ENCODE measurements around the gene KMT2C. TPM values are rescaled to one million over a fixed set of nuclear protein-coding genes. Genes with fewer than 3 reads are reported as not detected.

Gene KMT2C
- total RNA-seq, 1 donor from 2014 or later = 74.3 TPM

DNA sequence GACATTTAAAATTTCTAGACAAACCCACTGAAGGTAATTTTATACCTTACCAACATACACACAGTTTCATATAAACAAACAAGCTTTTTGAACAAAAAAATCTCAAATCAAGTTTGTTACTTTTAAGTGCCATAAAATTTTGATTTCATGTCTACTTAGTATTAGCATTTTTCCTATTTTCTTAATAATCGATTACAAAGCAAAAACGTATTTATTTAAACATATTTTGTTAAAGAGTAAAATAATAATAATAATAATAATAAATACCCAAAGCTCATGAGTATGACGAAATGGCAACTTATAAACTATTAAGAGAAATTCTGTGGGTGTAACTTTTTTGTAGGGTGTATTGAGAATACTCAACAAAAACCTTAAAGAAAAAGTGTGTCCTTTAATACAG is 232.7 kb downstream of the KMT2C start:
- DNase-seq (ENCODE audit: low read depth) = no peak

DNA sequence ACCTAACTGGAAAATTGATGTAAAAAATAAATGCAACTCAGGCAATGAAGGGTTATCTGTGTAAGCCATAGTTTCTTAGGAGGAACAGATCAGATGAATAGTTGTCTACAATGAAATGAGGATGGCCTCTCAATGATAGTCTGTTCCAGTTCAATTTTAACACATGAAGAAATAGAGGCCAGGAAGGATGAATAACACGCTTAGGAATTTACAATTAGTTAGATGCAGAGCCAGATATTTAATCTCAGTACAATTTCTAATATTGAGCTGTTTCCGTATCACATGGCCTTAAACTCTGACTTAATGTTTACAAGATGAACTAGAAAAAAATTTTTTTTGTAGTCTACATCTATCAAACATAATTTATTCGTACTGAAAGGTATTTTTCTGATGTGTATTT is 233.7 kb downstream of the KMT2C start:
- peak; percentile 11 for DNase-seq (ENCODE audit: low read depth)

DNA sequence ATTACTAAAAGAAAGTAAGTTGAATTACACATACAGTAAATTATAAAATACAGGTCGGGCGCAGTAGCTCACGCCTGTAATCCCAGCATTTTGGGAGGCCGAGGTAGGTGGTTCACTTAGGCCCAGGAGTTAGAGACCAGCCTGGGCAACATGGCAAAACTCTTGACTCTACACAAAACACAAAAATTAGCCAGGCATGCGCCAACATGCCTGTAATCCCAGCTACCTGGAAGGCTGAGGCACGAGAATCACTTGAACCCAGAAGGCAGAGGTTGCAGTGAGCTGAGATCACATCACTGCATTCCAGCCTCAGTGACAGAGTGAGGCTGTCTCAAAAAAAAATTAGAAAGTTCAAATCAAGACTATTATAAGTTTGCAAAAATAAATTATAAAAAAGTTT is 235.4 kb downstream of the KMT2C start:
- DNase-seq (ENCODE audit: low read depth) = no peak

- no peak for DNase-seq (ENCODE audit: low read depth)
Observed at GRCh38 chr7:152196391-152196790, 239.4 kb downstream of the KMT2C start.

- DNase-seq (ENCODE audit: low read depth) = no peak
Observed at GRCh38 chr7:152193880-152194279, 241.9 kb downstream of the KMT2C start.

DNA sequence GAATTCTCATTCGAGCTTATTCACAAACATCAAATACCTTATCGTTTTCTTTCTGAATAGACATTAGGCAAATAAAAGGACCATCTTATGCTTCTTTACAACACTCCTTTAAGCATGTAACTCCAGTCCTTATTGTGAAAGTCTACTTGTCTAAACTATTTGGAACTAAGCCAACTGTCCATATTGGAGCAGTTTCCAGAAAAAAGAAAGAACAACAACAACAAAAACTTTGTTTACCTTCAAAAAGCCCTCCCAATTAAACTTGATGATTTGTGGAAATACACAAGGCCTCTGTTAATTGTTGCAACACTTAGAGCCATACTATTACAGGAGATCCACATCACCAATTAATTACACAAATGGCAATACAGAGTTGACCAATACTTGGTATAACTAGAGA is 246.7 kb downstream of the KMT2C start:
- DNase-seq (ENCODE audit: low read depth) = no peak

- no peak for DNase-seq (ENCODE audit: low read depth)
Observed at GRCh38 chr7:152185558-152185957, 250.2 kb downstream of the KMT2C start.

DNA sequence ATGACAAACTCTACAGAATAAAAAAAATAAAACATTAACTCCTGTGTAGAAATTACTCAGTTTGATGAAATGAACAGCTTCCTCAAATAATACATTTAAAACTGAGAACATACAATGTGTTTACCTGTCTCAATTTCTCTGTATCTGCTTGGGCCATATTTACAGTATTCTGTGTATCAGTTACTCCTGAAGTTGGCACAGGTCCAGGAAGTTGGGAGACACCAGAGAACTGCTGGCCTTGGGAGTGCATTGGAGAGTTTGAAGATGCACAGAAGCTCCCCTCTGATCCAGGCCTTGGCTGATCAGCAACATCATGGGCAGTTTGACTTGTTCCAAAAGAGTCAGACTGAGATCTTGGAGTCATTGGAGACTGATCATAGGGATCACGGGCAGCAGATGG is 255.2 kb downstream of the KMT2C start:
- no peak for DNase-seq (ENCODE audit: low read depth)

- no peak for DNase-seq (ENCODE audit: low read depth)
Observed at GRCh38 chr7:152180048-152180447, 255.8 kb downstream of the KMT2C start.

DNA sequence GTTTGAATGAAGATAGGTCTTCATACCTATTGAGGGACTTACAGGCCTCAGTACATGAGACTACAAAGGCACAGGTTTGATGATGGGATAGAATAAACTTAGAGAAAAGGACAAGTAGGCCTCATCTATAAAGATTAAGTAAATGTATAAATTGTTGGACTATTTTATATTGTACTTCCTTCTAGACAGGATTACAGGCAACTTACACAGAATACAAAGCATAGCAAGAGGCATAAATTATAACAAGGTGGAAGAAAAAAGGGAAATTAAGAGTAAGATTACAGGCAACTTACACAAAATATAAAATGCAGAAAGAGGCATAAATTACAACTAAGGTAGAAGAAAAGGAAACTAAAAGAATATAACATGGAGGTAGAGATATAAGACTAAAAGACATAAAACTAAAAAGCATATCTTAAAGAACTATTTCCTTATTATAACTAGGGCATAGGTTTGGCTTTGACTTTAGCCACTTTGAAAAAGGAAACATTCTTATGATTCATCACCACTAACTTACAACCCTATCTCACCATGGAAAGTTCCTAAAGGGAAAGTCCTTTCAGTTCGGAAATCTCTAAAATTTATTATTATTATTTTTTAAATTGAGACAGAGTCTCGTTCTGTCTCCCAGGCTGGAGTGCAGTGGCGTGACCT is 257.3 kb downstream of the KMT2C start:
- DNase-seq (ENCODE audit: low read depth) = no peak

DNA sequence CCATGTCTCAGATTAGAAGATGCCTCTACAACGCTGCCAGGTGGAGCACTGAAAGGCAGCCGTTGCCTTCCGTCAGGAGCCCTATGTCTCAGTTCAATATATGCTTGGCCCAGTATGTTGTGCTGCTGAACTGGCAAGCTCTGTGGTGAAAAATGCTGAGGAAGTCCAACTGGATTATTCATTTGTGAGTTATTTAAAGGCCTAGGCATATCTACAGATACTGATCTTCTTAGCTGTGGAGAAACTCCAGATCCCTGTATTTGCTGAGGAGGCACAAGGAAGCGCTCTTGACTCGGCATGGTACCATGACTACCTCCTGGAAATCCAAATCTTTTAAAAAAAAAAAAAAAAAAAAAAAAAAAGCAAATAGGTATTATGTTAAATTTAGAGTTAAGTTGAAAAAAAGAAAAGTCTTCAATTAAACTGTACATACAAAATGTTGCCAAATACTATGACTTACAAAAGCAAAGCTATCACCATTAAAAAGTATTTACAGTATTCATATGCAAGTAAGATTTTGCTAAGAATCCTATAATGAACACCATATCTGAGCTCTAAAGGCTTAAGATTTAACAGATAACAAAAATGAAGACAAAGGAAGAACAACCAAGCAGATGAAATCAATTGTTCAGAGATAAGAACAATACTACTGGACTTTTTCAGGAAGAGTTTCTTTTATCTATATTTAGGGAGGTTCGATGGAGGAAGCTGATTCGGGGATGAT is 258.0 kb downstream of the KMT2C start:
- DNase-seq (ENCODE audit: low read depth) = no peak

DNA sequence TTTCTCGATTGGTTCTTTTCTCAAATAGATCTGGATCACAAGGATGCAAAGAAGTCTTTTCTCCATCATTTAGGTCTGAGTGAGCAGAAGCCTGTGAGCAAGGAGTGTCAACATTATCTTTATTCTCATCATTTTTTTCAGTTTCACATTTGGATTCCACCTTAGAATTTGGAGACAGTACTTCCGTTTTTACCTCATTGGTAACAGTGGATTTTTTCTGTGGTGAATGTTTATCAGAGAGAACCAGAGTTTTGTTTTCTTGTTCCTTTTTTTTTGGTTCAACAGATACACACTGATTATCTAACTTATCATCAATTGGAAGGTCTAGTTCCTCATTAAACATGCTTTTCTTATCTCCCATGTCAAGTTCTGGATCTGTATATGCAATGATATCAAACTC is 259.0 kb downstream of the KMT2C start:
- DNase-seq (ENCODE audit: low read depth) = no peak

GRCh38 chr7:152173372-152174070 is 262.3 kb downstream of the KMT2C start:
- no peak for DNase-seq (ENCODE audit: low read depth)

- DNase-seq (ENCODE audit: low read depth) = no peak
Observed at GRCh38 chr7:152162287-152162686, 273.5 kb downstream of the KMT2C start.

DNA sequence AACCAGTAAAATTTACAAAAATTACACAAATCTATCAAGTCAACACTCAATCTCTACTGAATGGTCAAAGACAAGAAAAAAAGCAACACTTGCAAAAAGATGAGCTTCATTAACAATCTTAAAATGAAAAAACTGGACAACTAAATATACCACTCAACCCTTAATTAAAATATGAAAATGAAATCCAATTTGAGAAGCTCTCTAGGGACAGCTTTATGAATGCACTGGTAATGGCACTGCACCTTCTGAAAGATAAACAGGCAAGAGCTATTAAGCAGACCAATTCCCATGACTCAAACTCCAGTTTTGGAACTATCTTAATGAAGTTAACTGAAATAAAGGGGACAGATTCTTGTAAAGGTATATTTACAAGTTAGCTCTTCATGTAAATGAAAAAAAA is 274.6 kb downstream of the KMT2C start:
- DNase-seq (ENCODE audit: low read depth) = no peak

DNA sequence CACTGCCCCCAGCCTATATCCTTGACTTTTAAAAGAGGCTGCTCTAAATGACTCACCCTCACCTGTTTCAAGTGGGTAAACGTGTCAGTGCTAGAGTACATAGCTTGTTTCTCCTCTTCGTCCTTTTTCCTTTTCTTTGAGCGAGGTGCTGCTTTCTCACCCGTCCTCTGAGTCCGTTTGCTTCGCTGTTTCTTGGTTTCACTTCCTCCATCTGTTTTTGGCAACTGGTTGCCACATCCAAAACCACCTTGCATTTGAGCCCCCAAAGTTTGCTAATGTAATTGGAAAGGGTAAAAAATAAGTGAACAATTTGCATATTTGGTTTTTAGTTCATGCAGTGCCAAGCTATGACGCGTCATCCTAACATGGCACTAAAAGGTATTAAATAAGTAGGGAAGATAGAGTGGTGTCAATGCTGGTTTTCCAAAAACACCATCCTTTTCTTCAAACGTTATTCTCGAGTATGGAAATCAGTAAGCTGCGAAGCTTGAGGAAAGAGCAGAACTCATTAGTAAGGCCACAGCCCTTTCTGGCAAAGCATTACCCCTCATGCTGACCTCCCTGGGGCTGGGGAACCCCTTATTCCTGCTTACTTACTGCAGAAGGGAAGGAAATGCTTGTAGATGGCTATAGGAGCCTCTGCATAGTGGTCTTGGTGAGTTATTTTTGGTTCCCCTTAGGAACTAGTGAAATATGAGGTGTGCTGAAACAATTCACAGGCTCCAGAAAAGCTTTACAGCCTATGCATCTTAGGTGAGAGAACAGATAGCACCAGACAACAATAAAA is 276.8 kb downstream of the KMT2C start:
- no peak for DNase-seq (ENCODE audit: low read depth)

DNA sequence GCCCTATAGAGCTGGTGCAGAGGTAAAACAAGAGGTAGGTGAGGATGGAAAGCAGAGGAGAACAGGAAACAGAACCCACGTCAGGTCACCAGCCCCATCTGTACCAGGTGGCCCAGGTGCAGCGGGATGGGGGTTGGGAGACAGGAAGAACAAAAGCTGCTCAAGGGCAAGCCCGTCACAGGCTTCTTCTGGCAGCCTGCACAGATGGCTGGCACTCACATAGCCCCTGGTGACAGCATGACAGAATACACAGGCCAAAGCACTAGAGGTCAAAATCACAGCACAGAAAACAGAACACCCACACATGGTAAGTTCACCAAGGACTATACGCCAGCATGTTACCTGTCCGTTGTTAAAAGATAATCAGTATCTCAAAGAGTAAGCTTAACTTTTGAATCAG is 283.5 kb downstream of the KMT2C start:
- no peak for DNase-seq (ENCODE audit: low read depth)

DNA sequence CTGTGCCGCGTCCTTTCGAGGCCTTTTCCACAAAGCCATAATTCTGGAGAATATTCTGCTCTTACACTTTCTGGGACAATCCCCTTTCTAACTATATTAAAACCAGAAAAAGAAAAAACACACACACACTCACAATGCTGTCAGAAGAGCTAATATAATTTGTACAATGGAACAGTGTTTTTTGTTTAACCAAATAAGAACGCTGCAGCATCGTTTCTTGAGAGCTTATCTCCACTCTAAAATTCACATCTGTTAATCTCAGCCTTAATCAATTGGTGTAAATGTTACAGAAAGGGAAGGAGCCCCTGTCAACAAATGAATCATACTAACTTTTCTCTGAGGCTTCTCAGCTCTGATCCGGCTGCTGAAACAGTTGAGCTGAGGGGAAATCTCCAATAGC is 286.4 kb downstream of the KMT2C start:
- DNase-seq (ENCODE audit: low read depth) = no peak

- no peak for DNase-seq (ENCODE audit: low read depth)
Observed at GRCh38 chr7:152148706-152149105, 287.1 kb downstream of the KMT2C start.

- DNase-seq (ENCODE audit: low read depth) = peak; percentile 61
Observed at GRCh38 chr7:152145853-152146466, 289.8 kb downstream of the KMT2C start.

DNA sequence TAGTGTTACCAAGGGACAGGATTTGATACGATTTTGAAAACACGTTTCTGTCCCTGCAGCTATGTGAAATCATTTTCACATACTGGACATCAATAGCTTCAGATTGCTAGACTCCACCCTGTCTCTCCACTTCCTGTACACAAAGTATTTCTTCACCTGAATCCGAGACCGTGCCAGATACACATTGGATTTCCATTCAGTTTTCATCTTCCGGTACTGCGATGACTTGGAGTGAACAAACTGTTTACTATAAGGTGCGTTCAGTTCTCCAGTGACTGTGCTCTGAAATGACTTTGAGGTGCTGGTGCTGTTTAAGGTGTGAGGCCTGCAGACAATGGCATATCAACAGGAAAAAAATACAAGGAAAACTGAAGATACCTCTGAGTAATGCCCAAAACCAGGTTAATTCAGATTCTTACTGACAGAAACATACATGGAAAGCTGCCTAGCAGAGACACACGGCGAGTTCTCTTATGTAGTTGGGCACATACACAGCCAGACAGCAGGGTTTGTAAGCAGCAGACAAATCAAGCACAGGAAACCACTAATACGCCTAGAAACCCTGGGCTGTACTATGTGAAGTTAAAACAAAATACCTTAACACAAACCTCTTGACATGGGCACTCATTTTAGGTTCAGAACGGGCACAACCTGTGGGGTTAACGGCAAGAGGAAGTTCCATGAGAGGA is 291.1 kb downstream of the KMT2C start:
- no peak for DNase-seq (ENCODE audit: low read depth)

Data from renal cortical epithelial cell (primary cell).